Gastrocnemius medialis (tissue), 4 donors: ENCODE data around the gene ADAMTSL3. TPM values are rescaled to one million over a fixed set of nuclear protein-coding genes. Genes with fewer than 3 reads are reported as not detected.

Experiments used
- ATAC-seq, 2 donors: fragments of 150-250 bp; one replicate each; pipeline ENCODE4 v1.9.1; 2016
- DNase-seq, 2 donors: peaks; one replicate each; pipeline ENCODE4 v3.0.0-alpha.2; 2019
- H3K27ac ChIP-seq, 4 donors: fragments of 200-600 bp; sonication (generic); 1 replicate in 1 of 4; 2 replicates in 3 of 4; pipeline ENCODE4 v1.5.1; 2016 to 2018; ENCODE audit warnings: mild to moderate bottlenecking in 2 of 4, moderate library complexity in 1 of 4
- H3K27me3 ChIP-seq, 3 donors: fragments of 200-600 bp; sonication (generic) in 2 of 3; 1 replicate in 1 of 3; 2 replicates in 2 of 3; pipeline versions ENCODE4 v1.5.1 to v1.6.0; 2016 to 2019; ENCODE audit warnings: mild to moderate bottlenecking in 1 of 3, moderate library complexity in 1 of 3
- H3K36me3 ChIP-seq, 2 donors: fragments of 200-600 bp; sonication (generic) in 1 of 2; one replicate each; pipeline ENCODE4 v1.5.1; 2017 to 2018
- H3K4me1 ChIP-seq, 2 donors: fragments of 200-600 bp; sonication (generic) in 1 of 2; one replicate each; pipeline ENCODE4 v1.5.1; 2016 to 2017; ENCODE audit warnings: mild to moderate bottlenecking in 2 of 2
- H3K4me3 ChIP-seq, 4 donors: fragments of 200-600 bp; sonication (generic) in 3 of 4; 1 replicate in 1 of 4; 2 replicates in 3 of 4; pipeline ENCODE4 v1.5.1; 2016 to 2019; ENCODE audit warnings: mild to moderate bottlenecking in 2 of 4
- H3K9me3 ChIP-seq, 3 donors: fragments of 200-600 bp; sonication (generic) in 2 of 3; 1 replicate in 1 of 3; 2 replicates in 2 of 3; pipeline ENCODE4 v1.5.1; 2016 to 2019
- CTCF ChIP-seq, 5 experiments: fragments of 450-650 bp in 3 of 5; fragments of 200-600 bp in 2 of 5; sonication (generic) in 2 of 5; IDR thresholded peaks in 4 of 5; conservative IDR thresholded peaks in 1 of 5; 1 replicate in 4 of 5; 2 replicates in 1 of 5; pipeline ENCODE4 v1.5.1; 2016 to 2019; ENCODE audit warnings: antibody characterized with exemption in 5 of 5, mild to moderate bottlenecking in 3 of 5, moderate library complexity in 3 of 5
- POLR2A ChIP-seq, 2 donors: fragments of 450-650 bp; IDR thresholded peaks; one replicate each; pipeline ENCODE4 v1.6.1; 2017; ENCODE audit warnings: antibody characterized with exemption in 2 of 2, mild to moderate bottlenecking in 2 of 2, moderate library complexity in 2 of 2
- in situ Hi-C, 4 donors: fragments of 200-750 bp; cut with MboI; loops; one replicate each; pipeline versions ENCODE4 v1.15.0 to v1.8.0; 2017; ENCODE audit warnings: low sequenced_read_pairs in 4 of 4
- intact Hi-C: fragments of 100-400 bp; cut with DNase I; formaldehyde crosslinking; loops from one replicate; pipeline ENCODE4 v1.15.1; 2023; ENCODE audit warnings: low total_unique reads
- total RNA-seq, 4 donors: library from RNA; depleted of rRNA; stranded (reverse); fragments of >200 nt; gene quantifications; one replicate each; pipeline versions ENCODE4 v1.1.0 to v1.2.3, GENCODE V29; 2016

ADAMTSL3 gene
- total RNA-seq, 4 donors from 2014 or later = 0.66 to 2.9 (median 0.76) TPM

GRCh38 chr15:83650831-83651230 lies 3.1 kb upstream of the ADAMTSL3 start:
- no peaks in the 10 kb centered on the region for H3K36me3 ChIP-seq
- in situ Hi-C loops (no loop called here), intact Hi-C loops (loop anchor here (10.0 kb wide), 1 partner anchor 94 kb away; no protein-coding TSS in a partner anchor)
- H3K4me3 ChIP-seq = no peak overlapping the region
- TF ChIP-seq POLR2A (IDR thresholded peaks at IDR 0.05) (no peak), CTCF (IDR thresholded peaks at IDR 0.05 in 4 of 5, conservative IDR thresholded peaks at IDR 0.05 in 1 of 5) (no peak)
- H3K4me1 ChIP-seq = no peaks in the 10 kb centered on the region
- no peaks in the 10 kb centered on the region for H3K9me3 ChIP-seq
- H3K27ac ChIP-seq = no peak overlapping the region
- peaks cover 9 to 26% (median 24%) of the 10 kb centered on the region in 3 donors for H3K27me3 ChIP-seq
- ATAC-seq (no peak), DNase-seq (no peak)

GRCh38 chr15:83651541-83651940 lies 2.4 kb upstream of the ADAMTSL3 start:
- no peak for TF ChIP-seq CTCF (IDR thresholded peaks at IDR 0.05 in 4 of 5, conservative IDR thresholded peaks at IDR 0.05 in 1 of 5)
- TF ChIP-seq POLR2A (IDR thresholded peaks at IDR 0.05) = no peak
- Histone ChIP-seq H3K27me3 (peaks cover 9 to 26% (median 24%) of the 10 kb centered on the region in 3 donors), H3K4me3 (no peak overlapping the region), H3K36me3 (no peaks in the 10 kb centered on the region), H3K4me1 (no peaks in the 10 kb centered on the region), H3K9me3 (no peaks in the 10 kb centered on the region), H3K27ac (no peak overlapping the region)
- DNase-seq (no peak), ATAC-seq (no peak)
- intact Hi-C loops (loop anchor here (10.0 kb wide), 1 partner anchor 93 kb away; no protein-coding TSS in a partner anchor), in situ Hi-C loops (no loop called here)

- Histone ChIP-seq H3K4me1 (no peaks in the 10 kb centered on the region), H3K9me3 (no peaks in the 10 kb centered on the region), H3K4me3 (no peak overlapping the region), H3K27me3 (peaks cover 9 to 26% (median 24%) of the 10 kb centered on the region in 3 donors), H3K27ac (peak overlapping the region in 2 of 4 donors; percentile 29 to 52), H3K36me3 (no peaks in the 10 kb centered on the region)
- no peak for ATAC-seq
- in situ Hi-C loops = no loop called here
- intact Hi-C loops = loop anchor here (10.0 kb wide), 1 partner anchor 92 kb away; no protein-coding TSS in a partner anchor
- DNase-seq = no peak
- no peak for TF ChIP-seq POLR2A (IDR thresholded peaks at IDR 0.05)
- TF ChIP-seq CTCF (IDR thresholded peaks at IDR 0.05 in 4 of 5, conservative IDR thresholded peaks at IDR 0.05 in 1 of 5) = no peak
Observed at GRCh38 chr15:83652626-83653204, 1.2 kb upstream of the ADAMTSL3 start.

- in situ Hi-C loops (no loop called here), intact Hi-C loops (loop anchor here (10.0 kb wide), 1 partner anchor 92 kb away; no protein-coding TSS in a partner anchor)
- H3K36me3 ChIP-seq = no peaks in the 10 kb centered on the region
- H3K9me3 ChIP-seq = no peaks in the 10 kb centered on the region
- H3K27me3 ChIP-seq = peaks cover 9 to 26% (median 24%) of the 10 kb centered on the region in 3 donors
- DNase-seq (no peak), ATAC-seq (no peak)
- peak overlapping the region; percentile 21 to 52 (median 28) for H3K27ac ChIP-seq
- H3K4me1 ChIP-seq = no peaks in the 10 kb centered on the region
- TF ChIP-seq CTCF (IDR thresholded peaks at IDR 0.05 in 4 of 5, conservative IDR thresholded peaks at IDR 0.05 in 1 of 5) (no peak), POLR2A (IDR thresholded peaks at IDR 0.05) (no peak)
- peak overlapping the region in 1 of 4 donors; percentile 57 for H3K4me3 ChIP-seq
Observed at GRCh38 chr15:83653288-83653638, 660 bp upstream of the ADAMTSL3 start.
